Amygdala (tissue), 56 donors: ENCODE measurements around the gene PARD3B.

Experiments
- DNase-seq, 56 donors: peaks; one replicate each; lab custom pipeline; 2025; lab: John Stamatoyannopoulos, UW

The PARD3B gene

DNA sequence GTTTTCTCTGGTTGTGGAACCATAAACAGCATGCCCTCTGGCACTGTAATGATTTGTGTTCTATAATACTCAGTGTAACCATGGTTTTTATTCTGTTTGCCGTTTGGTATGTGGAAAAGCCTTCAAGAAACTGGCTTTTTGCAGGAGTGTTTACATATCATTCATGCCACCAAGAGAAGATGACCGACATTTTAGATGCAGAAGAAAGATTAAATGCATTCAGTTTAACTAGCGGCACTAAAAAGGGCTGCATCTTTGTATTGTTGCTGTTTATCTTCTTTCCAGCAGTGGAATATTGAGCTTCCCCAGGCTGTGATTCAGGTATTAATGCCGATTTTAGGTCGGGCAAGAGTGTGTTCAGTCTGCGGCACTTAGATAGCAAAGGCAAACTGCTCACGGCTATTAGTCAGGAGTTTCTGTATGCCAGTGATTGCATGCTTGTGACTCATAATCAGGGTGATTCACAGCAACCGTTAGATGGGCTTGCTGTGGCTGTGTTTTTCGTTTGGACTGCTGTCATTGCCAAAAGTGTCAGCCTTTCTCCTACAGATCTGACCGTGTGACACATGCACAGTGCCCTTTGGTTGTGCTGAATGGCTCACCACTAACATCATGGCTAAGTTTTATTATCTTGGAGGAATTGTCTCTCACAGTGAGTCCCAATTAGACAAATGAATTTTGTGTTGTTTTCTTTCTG is 479.7 kb downstream of the PARD3B start:
- DNase-seq: peak in 31 of 56 donors; percentile 2 to 78 (median 27)

DNA sequence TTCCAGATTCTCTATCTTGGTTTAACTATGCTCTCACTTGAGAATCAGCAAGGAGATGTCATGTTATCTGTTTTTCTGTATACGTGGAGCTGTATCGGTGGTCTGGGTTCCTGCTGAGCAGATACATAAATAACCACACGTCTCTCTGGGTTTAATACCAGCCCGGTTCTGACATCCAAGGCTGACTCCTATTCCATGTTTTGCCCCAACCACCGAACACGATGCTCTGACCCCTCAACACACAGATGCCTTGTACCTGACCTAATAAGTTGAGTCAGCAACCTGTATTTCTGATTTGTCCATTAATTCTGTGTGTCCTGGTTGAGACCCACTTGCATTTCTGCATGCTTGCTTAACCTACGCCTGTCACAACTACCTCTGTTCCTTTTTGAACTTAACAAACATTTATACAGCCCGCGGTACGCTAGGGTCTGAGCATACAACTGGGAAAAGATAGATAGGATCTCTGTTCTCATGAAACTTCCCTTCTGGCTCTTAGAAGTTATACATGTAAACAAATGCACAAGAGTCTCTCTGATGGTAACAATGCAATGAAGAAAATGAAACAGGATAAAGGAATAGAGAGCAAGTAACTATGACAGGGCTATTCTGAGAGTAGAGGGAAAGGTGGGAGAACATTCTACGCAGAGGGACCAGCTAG is 480.4 kb downstream of the PARD3B start:
- no peak for DNase-seq

DNA sequence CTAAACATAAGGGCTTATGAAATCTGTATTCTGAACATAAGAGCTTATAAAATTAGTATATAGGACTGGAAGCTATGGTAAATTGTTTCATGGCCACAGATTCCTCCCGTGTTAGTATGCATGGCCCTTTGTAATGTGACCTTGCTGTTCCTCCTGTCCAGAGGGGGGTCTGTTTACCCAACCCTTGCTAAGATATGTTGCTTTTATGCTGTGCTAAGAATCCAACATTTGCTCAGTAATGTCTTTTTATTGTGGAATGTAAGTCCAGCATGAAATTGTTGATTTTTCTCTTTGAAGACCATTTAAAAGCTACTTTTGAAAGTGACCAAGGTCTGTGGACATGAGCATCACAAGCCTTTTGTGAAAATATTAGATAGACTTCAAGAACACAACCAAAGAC is 485.4 kb downstream of the PARD3B start:
- no peak for DNase-seq

DNA sequence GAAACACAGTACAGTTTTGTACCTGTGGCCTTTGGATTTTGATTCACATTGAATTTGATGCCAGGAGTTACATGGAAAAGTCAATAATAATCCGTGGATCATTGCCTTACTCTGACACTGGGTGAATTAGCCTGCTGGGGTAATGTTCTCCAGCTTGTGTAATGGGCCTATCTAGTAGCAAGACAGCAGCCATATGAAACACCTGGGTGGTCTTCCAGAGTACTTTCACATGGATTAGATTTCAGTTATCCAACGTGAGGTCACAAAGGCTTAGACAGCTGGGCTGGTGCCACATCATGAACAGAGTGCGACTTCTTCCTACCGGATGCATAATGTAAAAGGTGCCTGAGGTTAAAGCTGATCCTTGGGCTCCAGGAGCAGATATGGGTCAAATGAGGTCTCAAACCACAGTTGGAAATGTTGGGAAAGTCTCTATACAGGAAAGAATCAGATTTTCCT is 486.8 kb downstream of the PARD3B start:
- DNase-seq: no peak

DNA sequence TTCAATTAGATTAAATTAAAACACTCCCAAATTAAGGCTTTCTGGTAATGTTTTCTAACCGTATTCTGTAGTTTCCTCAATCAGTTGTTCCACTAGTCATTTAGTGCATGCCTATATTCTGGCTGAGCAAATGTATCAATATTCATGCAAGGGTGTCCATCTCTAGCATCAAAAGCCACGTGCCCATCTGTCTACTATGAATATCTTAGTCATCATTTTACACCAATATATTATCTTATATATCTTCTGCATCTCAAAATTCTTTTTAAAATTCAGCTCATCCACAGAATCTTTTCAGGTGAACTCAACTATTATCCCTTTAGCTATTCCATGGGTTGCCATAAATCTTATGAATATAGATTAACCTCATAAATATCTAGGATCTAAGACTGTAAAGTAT is 488.2 kb downstream of the PARD3B start:
- no peak for DNase-seq

DNA sequence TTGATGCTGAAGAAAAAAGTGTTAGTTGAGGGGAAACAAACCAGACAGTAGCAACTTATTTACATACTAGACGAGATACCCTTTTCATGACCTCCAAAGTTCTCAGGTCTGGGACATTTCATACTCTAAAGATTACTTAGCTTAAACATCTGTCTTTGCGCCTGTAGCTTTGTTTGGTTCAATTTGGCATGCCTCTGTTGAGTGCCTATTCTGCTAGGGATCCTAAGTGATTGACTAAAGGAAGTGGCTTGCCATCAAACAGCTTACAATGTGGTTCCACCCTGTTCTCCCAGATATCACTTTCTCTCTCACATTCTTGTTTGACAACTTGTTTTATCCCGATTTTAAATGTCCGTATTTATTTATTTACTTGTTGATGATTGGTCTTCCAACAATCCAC is 488.8 kb downstream of the PARD3B start:
- no peak for DNase-seq

DNA sequence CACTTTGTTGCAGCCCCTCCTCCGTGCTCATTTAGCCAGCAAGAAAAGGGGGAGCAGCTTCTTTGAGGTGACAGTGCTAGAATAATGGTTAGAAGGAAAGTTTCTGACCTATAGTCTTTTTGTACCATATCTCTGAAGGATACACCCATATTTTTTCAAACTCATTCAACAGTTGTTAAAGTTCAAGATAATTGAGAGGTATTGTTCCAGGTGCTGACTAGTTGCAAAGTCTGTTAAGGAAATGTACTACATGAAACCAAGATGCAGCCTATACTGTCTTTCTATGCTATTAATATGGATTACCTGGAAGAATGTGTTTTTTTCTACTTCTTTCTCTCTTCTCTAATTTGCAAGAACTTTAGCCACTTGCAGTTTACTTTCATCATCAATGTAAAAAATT is 495.0 kb downstream of the PARD3B start:
- no peak for DNase-seq

DNA sequence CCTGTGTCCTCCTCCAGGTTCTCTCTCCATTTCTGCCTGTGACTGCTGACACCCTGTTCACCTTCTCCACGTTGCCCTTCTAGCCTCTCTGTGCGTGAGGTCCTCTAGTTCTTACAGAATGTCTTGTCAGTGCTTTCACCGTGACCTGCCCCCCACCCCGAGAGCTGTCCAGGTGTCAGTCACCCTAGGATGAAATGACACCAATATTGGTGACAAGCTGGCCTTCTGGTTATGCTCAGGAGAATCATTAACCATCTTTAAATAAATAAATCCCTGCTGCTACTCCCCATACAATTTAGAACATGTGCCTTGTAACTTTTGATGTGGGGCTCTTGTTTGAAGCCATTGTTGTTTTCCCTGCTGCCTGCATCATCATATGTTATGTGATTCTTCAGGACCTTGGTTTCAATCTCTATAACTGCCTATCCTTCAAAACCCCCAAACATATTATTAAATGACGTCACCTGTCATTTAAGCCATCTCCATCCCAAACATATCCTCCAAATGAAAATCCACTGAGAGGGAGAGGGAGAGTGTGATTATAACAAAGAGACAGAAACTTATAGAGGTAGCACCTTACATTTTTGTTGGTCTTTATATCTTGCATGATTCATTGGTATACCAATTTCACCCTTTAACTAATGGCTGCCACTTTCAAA is 496.3 kb downstream of the PARD3B start:
- no peak for DNase-seq

DNA sequence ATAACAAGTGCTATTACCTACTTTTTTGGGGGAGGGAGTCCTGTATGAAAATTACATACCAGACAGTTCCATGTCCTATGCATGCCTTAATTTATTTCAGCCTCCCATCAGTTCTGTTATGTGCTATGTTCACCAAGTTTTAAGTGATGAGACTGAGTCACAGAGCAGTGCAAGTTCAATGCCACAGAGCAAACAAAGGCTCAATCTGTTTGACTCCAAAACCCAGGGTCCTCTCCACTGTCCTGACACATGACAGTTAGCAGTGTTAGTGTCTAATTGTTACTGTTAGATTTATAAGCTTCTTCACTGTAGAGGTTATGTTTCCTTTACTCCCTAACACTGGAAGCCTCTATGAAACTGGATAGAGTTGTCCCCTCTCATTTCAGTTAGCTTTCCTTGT is 498.0 kb downstream of the PARD3B start:
- no peak for DNase-seq

DNA sequence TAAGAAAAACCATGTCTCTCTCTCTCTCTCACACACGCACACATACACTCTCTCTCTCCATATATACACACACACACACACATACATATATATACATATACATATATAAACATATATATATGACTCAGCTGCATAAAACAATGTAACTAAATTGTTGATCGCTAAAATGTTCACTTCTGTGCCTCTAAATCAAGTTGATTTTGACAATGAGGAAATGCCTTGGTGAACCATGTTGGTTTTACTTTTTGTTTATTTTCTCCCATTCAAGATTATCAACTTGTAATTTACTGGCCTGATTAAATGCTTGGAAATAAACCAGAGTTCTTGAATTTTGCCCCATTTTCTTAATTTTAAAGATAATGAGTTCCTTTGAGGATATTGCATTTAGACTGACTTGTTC is 500.4 kb downstream of the PARD3B start:
- no peak for DNase-seq

DNA sequence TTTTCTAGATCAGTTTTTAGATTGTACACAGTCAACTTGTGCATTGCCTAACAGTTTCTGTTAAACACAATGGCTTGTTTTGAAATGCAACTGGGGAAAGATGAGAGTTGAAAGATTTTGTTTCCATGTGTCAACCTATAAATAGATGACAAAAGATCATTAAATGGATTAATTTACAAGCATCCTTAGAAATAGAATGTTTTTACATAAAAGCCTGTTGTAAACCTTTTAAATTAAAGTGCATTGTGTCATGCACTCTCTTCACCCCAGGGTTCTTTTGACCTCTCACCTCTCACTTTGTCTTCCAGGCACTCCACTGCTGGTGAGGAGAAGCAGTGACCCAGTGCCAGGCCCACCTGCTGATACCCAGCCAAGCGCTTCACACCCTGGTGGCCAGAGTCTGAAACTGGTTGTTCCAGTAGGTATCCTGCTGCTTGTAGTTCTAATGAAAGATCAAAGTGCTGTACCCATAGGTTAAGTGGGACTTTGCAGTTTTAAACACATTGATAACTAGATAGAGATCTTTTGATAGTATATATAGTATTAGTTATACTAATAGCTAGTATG is 502.1 kb downstream of the PARD3B start:
- peak in 1 of 56 donors; percentile 1 for DNase-seq

DNA sequence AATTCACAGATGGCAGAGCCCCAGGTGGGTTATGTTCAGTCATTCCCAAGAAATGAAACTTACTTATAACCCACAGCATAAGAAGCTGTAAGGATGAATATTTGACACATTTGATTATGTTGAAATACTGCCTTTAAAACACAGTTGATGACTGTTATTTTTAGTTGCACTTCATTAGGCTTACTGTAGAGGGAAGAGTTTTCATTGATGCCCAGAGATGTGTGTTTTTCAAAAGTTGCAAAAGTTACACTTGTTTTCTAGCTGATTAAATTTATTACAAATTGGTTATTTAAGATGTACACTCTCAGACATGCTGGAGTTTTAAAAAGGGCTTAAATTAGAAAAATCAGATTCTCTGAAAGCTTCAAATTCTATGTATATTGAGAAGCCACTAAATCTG is 506.1 kb downstream of the PARD3B start:
- DNase-seq: no peak

DNA sequence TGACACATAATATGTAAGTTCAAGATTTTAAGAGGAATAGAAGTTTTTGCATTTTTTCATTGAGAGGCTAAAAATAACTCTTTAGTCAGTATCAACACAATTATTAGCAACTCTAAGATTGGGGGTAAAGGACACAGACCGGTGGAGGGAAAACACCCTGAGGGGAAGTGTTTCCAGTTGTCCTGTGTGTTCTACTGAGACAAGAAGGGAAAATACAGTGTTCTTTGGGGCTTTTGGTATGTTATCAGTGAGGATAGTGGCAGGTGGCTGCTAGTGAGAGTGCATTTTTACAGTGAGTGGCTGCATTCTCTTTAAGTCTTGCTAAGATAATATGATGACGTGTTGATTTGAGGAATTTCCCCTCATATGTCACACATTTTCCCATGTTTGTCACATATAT is 507.5 kb downstream of the PARD3B start:
- DNase-seq: no peak

DNA sequence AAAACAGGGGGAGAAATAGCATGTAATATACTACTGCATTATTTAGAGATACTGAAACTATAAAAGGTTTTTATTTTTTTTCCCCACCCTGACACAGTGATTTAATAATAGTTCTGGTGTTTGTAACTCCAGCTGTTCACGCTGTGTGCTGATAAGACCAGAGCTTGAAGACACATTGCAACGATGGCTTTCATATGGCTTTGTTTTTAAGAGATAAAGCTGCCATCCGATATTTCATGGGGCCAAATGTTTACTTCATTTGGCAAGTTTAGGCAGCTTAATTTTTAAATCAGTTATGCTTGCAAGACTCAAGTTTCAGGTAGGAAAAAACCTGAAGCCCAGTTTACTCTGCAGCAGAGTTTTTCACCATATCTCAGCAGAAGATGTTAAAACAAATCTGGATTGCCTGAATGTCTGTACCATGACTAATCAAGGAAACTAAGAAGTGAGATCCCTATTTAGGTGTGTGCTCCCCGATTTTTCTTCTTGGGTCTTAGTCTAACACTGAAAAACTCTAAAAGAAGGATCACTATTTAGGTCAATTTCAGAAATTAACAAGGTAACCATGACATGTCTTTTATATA is 508.6 kb downstream of the PARD3B start:
- no peak for DNase-seq

DNA sequence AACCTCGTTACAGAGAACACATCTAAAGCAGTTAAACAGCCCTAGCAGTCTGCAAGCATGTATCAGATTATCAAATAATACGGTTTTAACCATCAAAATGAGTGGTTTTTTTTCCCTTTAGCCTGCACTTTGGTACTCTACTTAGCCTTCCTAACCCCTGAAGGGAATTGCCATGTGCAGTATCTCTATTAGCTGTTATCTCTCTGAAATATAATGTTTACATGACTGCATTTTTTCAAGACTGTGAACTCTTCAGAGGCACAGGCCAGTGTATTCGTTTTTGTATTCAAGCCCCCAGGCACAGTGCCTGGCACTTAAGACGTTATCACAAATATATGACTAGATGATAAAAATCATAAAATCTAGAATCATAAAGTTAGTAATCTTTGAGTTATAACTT is 509.5 kb downstream of the PARD3B start:
- DNase-seq: no peak

DNA sequence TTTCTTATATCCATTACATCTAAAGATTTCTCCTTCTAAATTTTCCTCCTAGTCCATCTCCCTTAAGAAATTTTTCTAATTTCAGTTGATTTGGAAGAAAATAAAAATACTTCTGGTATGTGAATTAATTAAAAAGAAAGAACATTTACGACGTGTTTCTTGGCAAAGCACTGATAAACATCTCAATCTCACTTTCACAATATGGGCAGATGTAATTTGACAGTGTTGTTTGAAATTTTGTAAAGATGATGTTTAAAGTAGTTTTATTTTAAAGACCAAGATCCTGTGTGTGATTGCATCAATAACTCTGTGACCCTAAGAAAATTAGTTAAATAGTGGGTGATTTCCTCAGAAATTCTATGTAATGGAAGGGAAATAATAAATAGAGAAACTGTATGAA is 510.0 kb downstream of the PARD3B start:
- no peak for DNase-seq

DNA sequence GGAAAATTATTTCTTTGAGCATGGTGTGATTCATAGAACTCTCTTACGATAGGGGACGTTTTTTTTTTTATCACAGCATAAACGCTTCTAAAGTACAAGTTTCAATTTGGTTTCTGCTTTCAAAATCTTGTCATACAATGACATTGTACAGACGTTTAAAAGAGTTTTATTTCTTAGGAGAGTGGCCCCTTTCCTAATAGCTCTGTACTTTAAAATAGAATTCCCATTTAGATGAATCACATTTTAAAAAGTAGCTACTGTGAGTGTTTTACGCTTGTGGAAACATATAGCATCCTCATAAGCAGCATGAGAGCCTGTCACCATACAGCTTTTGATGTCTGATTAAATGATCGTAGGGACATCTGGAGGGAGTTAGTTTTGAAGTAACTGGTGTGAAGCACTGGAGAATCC is 510.9 kb downstream of the PARD3B start:
- no peak for DNase-seq

DNA sequence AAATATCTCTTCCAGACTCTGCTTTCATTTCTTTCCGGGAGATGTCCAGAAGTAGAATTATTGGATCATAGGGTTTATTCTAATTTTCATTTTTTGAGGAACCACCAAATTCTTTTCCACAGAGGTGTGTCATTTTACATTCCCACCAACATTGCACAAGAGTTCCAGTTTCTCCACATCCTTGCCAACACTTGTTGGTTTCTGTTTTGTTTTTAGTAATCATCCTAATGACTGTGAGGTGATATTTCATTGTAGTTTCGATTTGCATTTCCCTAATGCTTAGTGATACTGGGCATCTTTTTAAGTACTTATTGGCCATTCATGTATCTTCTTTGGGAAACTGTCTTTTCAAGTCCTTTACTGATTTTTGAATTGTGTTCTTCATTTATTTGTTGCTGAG is 513.1 kb downstream of the PARD3B start:
- no peak for DNase-seq

DNA sequence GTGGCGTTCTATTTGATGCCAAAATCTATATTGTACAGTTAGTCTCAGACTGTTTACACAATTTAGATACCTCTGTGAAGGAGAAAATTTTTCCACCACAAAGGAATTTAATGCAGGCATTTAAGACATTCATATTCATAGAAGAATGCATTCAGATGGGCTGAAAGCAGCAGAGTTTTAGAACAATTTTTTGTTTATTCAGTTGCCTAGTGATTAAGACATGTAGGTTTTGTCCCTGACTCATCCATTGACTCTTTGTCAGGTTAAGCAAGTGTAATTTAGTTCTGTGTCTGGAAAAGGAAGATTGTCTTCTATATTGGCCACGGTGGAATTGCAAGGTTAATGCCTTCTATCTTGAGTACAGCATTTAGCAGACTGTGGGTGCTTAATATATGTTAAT is 515.0 kb downstream of the PARD3B start:
- no peak for DNase-seq

DNA sequence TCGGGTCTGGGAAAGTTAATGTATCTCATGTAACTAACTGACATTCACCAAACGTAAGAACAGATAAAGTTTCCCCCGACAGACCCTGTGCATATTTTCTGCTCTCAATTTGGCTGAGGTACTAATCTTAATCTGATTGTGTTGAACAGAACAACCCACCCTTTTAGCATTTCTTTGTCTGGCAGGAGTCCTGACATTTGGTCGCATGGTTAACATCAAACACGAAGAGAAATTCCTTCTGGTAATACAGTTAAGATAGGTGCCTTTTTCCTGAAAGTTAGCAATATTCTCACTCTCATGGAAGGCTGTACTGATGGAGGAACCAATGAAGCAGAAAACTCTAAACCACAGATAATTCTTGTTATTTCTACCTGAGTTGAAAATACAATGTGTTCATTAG is 520.8 kb downstream of the PARD3B start:
- DNase-seq: no peak

DNA sequence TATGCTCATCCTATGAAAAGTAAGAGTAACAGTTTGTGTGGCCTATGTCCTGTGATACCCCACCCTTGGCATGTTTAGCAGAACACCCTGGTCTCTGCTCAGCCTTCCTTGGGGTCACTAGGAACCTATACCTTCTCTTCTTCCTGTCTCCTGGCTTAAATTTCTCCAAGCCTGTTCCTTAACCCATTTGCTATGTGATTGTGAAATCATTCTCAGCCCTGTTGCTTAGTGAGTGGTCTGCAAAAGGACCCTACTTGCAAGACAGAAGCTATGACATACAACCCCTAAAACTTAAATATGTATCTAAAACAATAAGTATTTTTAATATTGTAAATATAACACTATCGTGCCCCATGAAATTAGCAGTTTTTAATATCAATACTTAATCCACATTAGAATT is 524.7 kb downstream of the PARD3B start:
- no peak for DNase-seq
